ENCODE measurements around the gene ERMARD. TPM values are rescaled to one million over a fixed set of nuclear protein-coding genes. Genes with fewer than 3 reads are reported as not detected.

Gene ERMARD
- total RNA-seq, 1 donor from 2014 or later, result 34.2 TPM

GRCh38 chr6:169788809-169789145, 37.4 kb downstream of the ERMARD start:
- Histone ChIP-seq H3K4me3 (ENCODE audit: low read depth, low read length) (no peak overlapping the region), H3K27me3 (ENCODE audit: control insufficient read depth, insufficient read depth, low read length) (peaks cover 6% of the 10 kb centered on the region), H3K36me3 (ENCODE audit: control insufficient read depth, insufficient read depth, low read length) (no peaks in the 10 kb centered on the region)
- no peak for TF ChIP-seq CTCF (IDR thresholded peaks at IDR 0.05; ENCODE audit: insufficient read depth, low read length, poor library complexity, severe bottlenecking)
- DNase-seq (ENCODE audit: low read depth), result no peak

GRCh38 chr6:169789146-169789943, 37.9 kb downstream of the ERMARD start:
- DNase-seq (ENCODE audit: low read depth), result no peak
- H3K36me3 ChIP-seq (ENCODE audit: control insufficient read depth, insufficient read depth, low read length), result no peaks in the 10 kb centered on the region
- no peak for TF ChIP-seq CTCF (IDR thresholded peaks at IDR 0.05; ENCODE audit: insufficient read depth, low read length, poor library complexity, severe bottlenecking)

DNA sequence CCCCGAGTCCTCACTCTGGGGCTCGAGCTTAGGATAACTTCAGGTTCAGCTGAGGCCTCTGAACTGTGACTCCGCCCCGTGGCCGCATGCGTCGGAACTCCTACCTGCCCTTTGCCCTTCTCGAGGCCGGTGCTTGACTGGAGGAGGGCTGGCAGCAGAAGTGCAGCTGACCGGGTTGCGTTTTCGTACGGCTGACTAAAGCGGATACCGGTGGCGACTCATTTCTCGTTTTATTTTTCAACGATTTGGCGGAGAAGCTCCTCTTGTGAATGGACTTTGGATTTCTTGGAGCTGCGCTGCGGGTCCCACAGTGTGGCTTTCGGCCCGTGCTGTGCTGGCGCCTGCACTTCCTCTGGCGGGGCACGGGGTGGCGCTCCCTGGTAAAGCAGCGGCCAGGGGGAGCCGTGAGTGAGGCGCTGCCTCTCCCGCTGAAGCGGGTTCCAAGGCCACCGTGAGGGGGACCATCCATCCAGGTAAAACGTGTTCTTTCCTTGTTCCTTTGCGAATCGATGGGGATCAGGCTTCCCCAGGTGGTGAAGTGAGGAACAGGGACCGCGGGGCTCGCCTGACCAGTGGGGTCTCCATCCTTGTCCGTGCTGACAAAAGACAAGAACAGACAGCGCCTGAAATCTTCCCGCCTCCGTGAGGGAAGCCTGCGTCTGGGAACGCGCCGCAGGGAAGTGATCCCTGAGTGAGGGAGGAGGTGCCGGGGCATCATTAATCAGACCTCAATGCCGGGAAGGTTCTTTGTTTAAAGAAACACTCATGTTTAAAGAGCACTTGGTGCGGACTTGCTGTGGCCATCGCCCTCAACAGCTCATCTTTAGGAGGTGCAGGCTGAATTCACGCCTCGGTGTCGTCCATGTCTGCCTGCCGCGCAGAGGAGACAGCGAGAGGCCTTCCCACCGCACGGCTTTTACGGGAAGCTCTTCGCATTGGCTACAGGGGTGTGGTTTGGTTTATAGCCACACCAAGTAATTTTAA, 38.8 kb downstream of the ERMARD start:
- Histone ChIP-seq H3K36me3 (ENCODE audit: control insufficient read depth, insufficient read depth, low read length) (no peaks in the 10 kb centered on the region), H3K27me3 (ENCODE audit: control insufficient read depth, insufficient read depth, low read length) (peaks cover 6% of the 10 kb centered on the region), H3K4me3 (ENCODE audit: low read depth, low read length) (peak overlapping the region; percentile 32)
- TF ChIP-seq CTCF (IDR thresholded peaks at IDR 0.05; ENCODE audit: insufficient read depth, low read length, poor library complexity, severe bottlenecking), result peak; percentile 99
- no peak for DNase-seq (ENCODE audit: low read depth)

More at GRCh38 chr6:169789146-169789943, 37.9 kb downstream of the ERMARD start:
- peak overlapping the region; percentile 28 for H3K4me3 ChIP-seq (ENCODE audit: low read depth, low read length)
- H3K27me3 ChIP-seq (ENCODE audit: control insufficient read depth, insufficient read depth, low read length), result peaks cover 6% of the 10 kb centered on the region

DNA sequence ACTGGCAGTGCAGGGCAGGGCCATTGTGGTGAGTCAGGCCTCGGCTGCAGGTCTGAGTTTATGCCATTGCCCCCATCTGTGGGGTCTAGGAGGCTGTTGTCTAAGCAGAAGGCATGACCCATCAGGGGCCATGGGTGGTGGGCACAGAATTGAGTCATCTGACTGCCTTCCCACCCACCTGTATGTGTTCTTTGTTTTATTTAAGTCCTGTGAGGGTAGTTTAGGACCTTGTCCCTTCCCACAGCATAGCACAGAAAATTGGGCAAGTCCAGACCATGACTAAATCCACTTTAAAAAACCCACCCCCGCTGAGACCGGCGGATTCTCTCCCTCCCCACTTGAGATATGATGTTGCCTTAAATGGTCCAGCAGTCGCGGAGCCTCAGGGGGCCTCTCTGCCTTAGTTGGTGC, 40.3 kb downstream of the ERMARD start:
- Histone ChIP-seq H3K4me3 (ENCODE audit: low read depth, low read length) (no peak overlapping the region), H3K27me3 (ENCODE audit: control insufficient read depth, insufficient read depth, low read length) (peaks cover 6% of the 10 kb centered on the region), H3K36me3 (ENCODE audit: control insufficient read depth, insufficient read depth, low read length) (no peaks in the 10 kb centered on the region)
- no peak for TF ChIP-seq CTCF (IDR thresholded peaks at IDR 0.05; ENCODE audit: insufficient read depth, low read length, poor library complexity, severe bottlenecking)
- DNase-seq (ENCODE audit: low read depth), result no peak

DNA sequence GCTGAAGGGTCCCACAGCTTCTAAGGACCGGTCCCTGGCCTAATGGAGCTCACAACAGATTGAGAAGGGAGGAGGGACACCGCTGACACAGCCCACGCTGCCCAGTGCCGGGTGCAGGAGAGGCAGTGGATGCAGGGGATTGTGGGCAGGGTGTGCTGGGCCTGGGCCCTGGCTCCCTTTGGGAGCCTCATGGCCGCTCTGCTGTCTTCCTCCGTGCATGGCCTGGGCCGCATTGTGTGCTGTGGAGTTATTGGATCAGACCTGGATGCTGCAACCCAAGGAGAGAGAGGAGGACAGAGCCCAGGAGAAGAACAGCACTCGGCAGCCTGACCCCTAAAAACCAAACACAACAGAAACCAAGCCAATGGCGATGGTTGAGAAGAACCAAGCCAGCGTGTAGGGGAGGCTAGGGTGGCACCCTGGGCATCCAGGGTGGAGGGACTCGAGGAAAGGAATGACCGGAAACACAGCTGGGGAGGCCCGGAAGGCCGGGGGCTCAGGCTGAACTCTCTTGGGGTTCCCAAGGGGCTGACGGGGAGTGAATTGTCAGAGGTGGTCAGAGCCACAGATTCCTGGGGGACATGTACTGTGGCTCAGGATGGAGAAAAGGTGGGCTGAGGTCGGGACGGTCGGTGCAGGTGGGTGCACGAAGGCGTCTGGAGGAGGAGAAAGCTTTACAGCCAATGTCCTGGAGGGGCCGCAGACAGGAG, 41.0 kb downstream of the ERMARD start:
- DNase-seq (ENCODE audit: low read depth), result no peak
- no peak for TF ChIP-seq CTCF (IDR thresholded peaks at IDR 0.05; ENCODE audit: insufficient read depth, low read length, poor library complexity, severe bottlenecking)
- peaks cover 6% of the 10 kb centered on the region for H3K27me3 ChIP-seq (ENCODE audit: control insufficient read depth, insufficient read depth, low read length)

More for the DNA sequence above, 41.0 kb downstream of the ERMARD start:
- H3K4me3 ChIP-seq (ENCODE audit: low read depth, low read length), result no peak overlapping the region
- no peaks in the 10 kb centered on the region for H3K36me3 ChIP-seq (ENCODE audit: control insufficient read depth, insufficient read depth, low read length)

All from kidney epithelial cell (primary cell).